GM15510 (cell line): Measurements from ENCODE around the gene AMY1C.
"Not testable (repeated sequence)": the region's sequence is repeated elsewhere in the genome, so short reads cannot be mapped to it uniquely, and the experiment has no call there.

Experiments
- POLR2A ChIP-seq: IDR thresholded peaks from 3 replicates; pipeline ENCODE4 v1.6.1; 2011; ENCODE audit warnings: borderline replicate concordance; ENCODE audit not compliant: insufficient read length; ENCODE audit errors: extremely low read depth

The AMY1C gene

DNA sequence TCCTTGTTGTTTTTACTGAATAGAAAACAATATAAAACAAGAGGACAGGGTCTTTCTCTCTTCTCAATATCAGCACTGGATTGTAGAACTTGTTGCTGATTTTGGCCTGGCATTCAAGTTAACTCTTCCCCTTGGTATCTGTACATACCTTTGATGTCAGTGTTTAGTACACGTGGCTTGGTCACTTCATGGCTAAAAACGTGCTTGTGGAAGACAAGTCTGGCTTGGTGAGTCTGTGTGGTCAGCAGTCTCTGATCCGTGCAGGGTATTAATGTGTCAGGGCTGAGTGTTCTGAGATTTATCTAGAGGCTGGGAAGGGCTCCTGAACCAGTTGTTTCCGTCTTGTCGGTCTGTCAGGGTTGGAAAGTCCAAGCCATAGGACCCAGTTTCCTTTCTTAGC, at the start of gene AMY1C:
Gene AMY1C (plus strand): TSS at position 301 of the 400 bp plus-strand sequence. CDS start 572 bp downstream, outside the sequence.
- not testable (repeated sequence) for TF ChIP-seq POLR2A

DNA sequence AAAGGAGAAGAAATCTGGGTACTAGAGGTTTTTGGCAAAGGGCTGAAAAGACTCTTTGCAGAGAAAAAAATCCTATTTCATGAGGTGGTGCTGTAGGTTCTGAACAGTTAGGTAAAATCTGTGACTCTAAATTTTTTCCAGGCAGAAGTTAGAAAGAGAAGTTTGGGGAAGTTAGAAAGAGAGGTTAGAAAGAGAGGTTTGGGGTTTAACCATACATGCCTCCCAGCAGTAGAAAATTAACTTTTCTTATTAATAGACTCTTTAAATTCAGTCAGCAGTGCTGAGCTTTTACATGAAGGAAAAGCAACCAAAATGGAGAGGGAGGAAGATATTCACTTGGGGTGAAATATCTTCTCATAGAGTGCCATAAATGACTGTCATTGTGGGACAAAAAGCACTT, 12.2 kb downstream of the AMY1C start:
- no peak for TF ChIP-seq POLR2A

GRCh38 chr1:103779932-103780331, 30.2 kb downstream of the AMY1C start:
- TF ChIP-seq POLR2A = no peak

- TF ChIP-seq POLR2A = no peak
Measured at GRCh38 chr1:103783944-103784377, 34.3 kb downstream of the AMY1C start.

GRCh38 chr1:103788377-103788776, 38.7 kb downstream of the AMY1C start:
- TF ChIP-seq POLR2A = no peak

DNA sequence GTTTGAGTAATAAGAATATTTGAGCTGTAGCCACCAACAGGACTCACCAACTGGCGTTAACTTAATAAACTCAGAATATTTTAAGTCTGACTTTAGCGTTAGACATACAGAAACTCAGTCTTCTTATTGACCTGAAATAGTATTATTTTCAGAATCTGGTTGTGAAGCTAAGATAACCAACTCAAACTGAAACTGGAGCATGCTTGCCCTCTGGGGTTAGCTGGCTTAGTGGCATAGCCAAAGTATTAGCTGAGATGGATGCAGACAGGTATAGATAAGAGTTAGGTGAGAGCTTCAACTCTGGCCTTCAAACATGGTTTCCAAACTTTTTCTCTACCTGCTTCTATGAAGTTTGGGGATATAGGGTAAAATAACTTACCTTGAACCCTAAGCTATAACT, 40.5 kb downstream of the AMY1C start:
- no peak for TF ChIP-seq POLR2A
